KMS-11 (cell line): Measurements from ENCODE around the gene POU2F1.

ENCODE experiments used
- H2AFZ ChIP-seq: fragments of 200-600 bp; sonication (generic); 2 replicates; pipeline ENCODE4 v1.6.1; 2016; ENCODE audit warnings: antibody characterized with exemption, mixed run types, low read depth
- H3K27ac ChIP-seq: fragments of 200-600 bp; sonication (generic); 2 replicates; pipeline ENCODE4 v1.6.1; 2016; ENCODE audit warnings: mild to moderate bottlenecking, mixed run types
- H3K27me3 ChIP-seq: fragments of 200-600 bp; sonication (generic); 2 replicates; pipeline ENCODE4 v1.6.1; 2017; ENCODE audit warnings: mild to moderate bottlenecking, low read depth, mixed run types, moderate library complexity; ENCODE audit not compliant: insufficient read depth
- H3K36me3 ChIP-seq: fragments of 200-600 bp; sonication (generic); 2 replicates; pipeline ENCODE4 v1.6.1; 2017; ENCODE audit warnings: mild to moderate bottlenecking, mixed run types; ENCODE audit not compliant: insufficient read depth
- H3K4me1 ChIP-seq: fragments of 200-600 bp; sonication (generic); 2 replicates; pipeline ENCODE4 v1.6.1; 2016; ENCODE audit warnings: mild to moderate bottlenecking, low read depth, mixed run types; ENCODE audit not compliant: poor library complexity, severe bottlenecking
- H3K4me2 ChIP-seq: fragments of 200-600 bp; sonication (generic); 2 replicates; pipeline ENCODE4 v1.7.0; 2016; ENCODE audit warnings: mild to moderate bottlenecking, mixed run types
- H3K4me3 ChIP-seq: fragments of 200-600 bp; sonication (generic); IDR thresholded peaks from 2 replicates; pipeline ENCODE4 v1.6.1; 2017; ENCODE audit warnings: low read depth, low read length, mixed read lengths; ENCODE audit not compliant: insufficient read depth
- H3K79me2 ChIP-seq: fragments of 200-600 bp; sonication (generic); 2 replicates; pipeline ENCODE4 v1.6.1; 2016; ENCODE audit warnings: low read depth, mixed run types; ENCODE audit not compliant: insufficient read depth
- H3K9ac ChIP-seq: fragments of 200-600 bp; sonication (generic); 2 replicates; pipeline ENCODE4 v1.6.1; 2016; ENCODE audit warnings: mild to moderate bottlenecking, mixed run types
- H4K20me1 ChIP-seq: fragments of 200-600 bp; sonication (generic); 2 replicates; pipeline ENCODE4 v1.6.1; 2016; ENCODE audit warnings: mild to moderate bottlenecking, mixed run types; ENCODE audit not compliant: insufficient read depth
- CTCF ChIP-seq: fragments of 200-600 bp; sonication (generic); conservative IDR thresholded peaks from 2 replicates; pipeline ENCODE4 v1.6.1; 2017; ENCODE audit warnings: low read depth, mild to moderate bottlenecking, antibody characterized with exemption, low read length, moderate library complexity, mixed read lengths

Gene POU2F1

DNA sequence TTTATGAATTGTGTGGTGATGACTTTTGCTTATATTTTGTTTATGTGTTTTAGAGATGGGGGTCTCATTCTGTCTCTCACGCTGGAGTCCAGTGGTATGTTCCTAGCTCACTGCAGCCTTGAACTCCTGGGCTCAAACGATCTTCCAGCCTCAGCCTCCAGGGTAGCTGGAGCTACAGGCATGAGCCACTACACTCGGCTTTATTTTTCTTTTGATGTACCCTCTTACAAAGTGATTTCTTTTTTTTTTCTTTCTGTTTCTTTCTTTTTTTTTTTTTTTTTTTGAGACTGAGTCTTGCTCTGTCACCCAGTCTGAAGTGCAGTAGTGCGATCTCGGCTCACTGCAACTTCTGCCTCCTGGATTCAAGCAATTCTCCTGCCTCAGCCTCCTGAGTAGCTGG lies 250.9 kb downstream of the POU2F1 start:
- Histone ChIP-seq H3K79me2 (no peaks in the 10 kb centered on the region), H3K4me2 (no peak overlapping the region), H4K20me1 (no peaks in the 10 kb centered on the region), H3K4me1 (no peaks in the 10 kb centered on the region), H3K4me3 (no peak overlapping the region), H3K27me3 (no peaks in the 10 kb centered on the region), H3K27ac (no peak overlapping the region), H3K9ac (no peak overlapping the region), H3K36me3 (no peaks in the 10 kb centered on the region), H2AFZ (no peak overlapping the region)
- no peak for TF ChIP-seq CTCF

- H3K27ac ChIP-seq: no peak overlapping the region
- H3K36me3 ChIP-seq: no peaks in the 10 kb centered on the region
- H3K4me2 ChIP-seq: no peak overlapping the region
- H3K9ac ChIP-seq: no peak overlapping the region
- H4K20me1 ChIP-seq: no peaks in the 10 kb centered on the region
- no peak overlapping the region for H3K4me3 ChIP-seq
- no peaks in the 10 kb centered on the region for H3K79me2 ChIP-seq
- no peaks in the 10 kb centered on the region for H3K27me3 ChIP-seq
- no peak for TF ChIP-seq CTCF
- H2AFZ ChIP-seq: no peak overlapping the region
- H3K4me1 ChIP-seq: no peaks in the 10 kb centered on the region
Observed at GRCh38 chr1:167472752-167473521, 252.3 kb downstream of the POU2F1 start.

GRCh38 chr1:167473761-167474160 lies 253.1 kb downstream of the POU2F1 start:
- no peaks in the 10 kb centered on the region for H3K27me3 ChIP-seq
- no peak overlapping the region for H3K4me3 ChIP-seq
- no peaks in the 10 kb centered on the region for H4K20me1 ChIP-seq
- no peaks in the 10 kb centered on the region for H3K79me2 ChIP-seq
- H3K4me1 ChIP-seq: no peaks in the 10 kb centered on the region
- no peak overlapping the region for H3K9ac ChIP-seq
- no peak overlapping the region for H3K4me2 ChIP-seq
- no peak overlapping the region for H3K27ac ChIP-seq
- no peaks in the 10 kb centered on the region for H3K36me3 ChIP-seq
- no peak overlapping the region for H2AFZ ChIP-seq
- no peak for TF ChIP-seq CTCF

DNA sequence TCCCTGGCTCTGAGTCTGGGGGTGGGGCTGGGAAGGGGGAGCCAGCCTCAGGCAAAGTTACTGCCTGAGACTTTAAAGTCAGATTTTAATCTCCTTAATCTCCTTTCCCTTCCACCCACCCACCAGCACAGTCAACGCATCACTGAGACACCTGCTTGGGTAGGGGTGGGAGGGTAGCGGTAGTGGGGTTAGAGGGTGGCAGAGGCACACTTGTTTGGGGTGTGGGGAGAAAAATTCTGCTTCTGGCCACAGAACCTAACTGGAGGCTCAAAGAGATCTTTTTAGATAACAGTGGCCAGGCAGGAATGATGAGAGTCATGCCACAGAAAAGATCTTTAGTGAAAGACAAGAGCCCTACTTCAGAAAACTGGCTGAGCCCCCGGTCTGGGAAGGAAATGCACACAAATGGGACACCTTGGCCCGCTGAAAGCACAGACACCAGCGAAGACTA lies 253.5 kb downstream of the POU2F1 start:
- no peaks in the 10 kb centered on the region for H4K20me1 ChIP-seq
- no peak overlapping the region for H3K4me2 ChIP-seq
- no peaks in the 10 kb centered on the region for H3K36me3 ChIP-seq
- no peaks in the 10 kb centered on the region for H3K27me3 ChIP-seq
- H3K79me2 ChIP-seq: no peaks in the 10 kb centered on the region
- H3K27ac ChIP-seq: no peak overlapping the region
- no peak overlapping the region for H3K9ac ChIP-seq
- no peak overlapping the region for H3K4me3 ChIP-seq
- no peak for TF ChIP-seq CTCF
- no peaks in the 10 kb centered on the region for H3K4me1 ChIP-seq
- H2AFZ ChIP-seq: no peak overlapping the region
